ENCODE measurements around the gene SHH. TPM values are rescaled to one million over a fixed set of nuclear protein-coding genes. Genes with fewer than 3 reads are reported as not detected.

The SHH gene
- total and polyA plus RNA-seq, 2 of the 4 experiments (the other 2 are of a cell fraction) = under 0.01 to 0.03 TPM

GRCh38 chr7:155819186-155819585, 6.9 kb upstream of the SHH start:
- Histone ChIP-seq H2AK9ac (replicated peaks; ENCODE audit: low read depth, low read length, poor library complexity) (no peak overlapping the region), H3K36me3 (ENCODE audit: control insufficient read depth, insufficient read depth, low read length) (no peaks in the 10 kb centered on the region), H3K14ac (replicated peaks; ENCODE audit: low read depth, low read length) (no peak overlapping the region), H2BK15ac (ENCODE audit: low read depth, low read length) (no peak overlapping the region), H3K23ac (ENCODE audit: low read depth, low read length) (no peak overlapping the region), H2BK20ac (ENCODE audit: low read depth, low read length) (no peak overlapping the region), H4K20me1 (ENCODE audit: insufficient read depth, low read length) (no peaks in the 10 kb centered on the region), H3K79me1 (ENCODE audit: low read depth in 1 of 2, low read length in 2 of 2) (no peaks in the 10 kb centered on the region), H3K27me3 (ENCODE audit: control insufficient read depth, insufficient read depth, low read length) (peaks cover 7% of the 10 kb centered on the region; the same call in 1 of the 2 replicates), H4K91ac (ENCODE audit: insufficient read depth, low read depth, low read length) (no peak overlapping the region), H2AK5ac (ENCODE audit: low read depth, low read length) (no peak overlapping the region), H2BK5ac (ENCODE audit: low read depth, low read length, poor library complexity, severe bottlenecking) (no peak overlapping the region), H2AFZ (replicated peaks; ENCODE audit: low read length, poor library complexity) (no peak overlapping the region), H3K4me2 (ENCODE audit: low read depth, low read length) (no peak overlapping the region), H2BK120ac (ENCODE audit: low read depth, low read length) (no peak overlapping the region), H4K5ac (ENCODE audit: low read depth, low read length) (no peak overlapping the region), H3K56ac (ENCODE audit: extremely low read depth, insufficient read depth, low read length) (no peak overlapping the region), H3K9ac (ENCODE audit: low read depth, low read length) (no peak overlapping the region), H3K9me1 (ENCODE audit: insufficient read depth, low read length) (no peaks in the 10 kb centered on the region), H3K18ac (ENCODE audit: low read depth, low read length) (no peak overlapping the region), H3K4me1 (ENCODE audit: control insufficient read depth, insufficient read depth, low read length) (no peaks in the 10 kb centered on the region), H4K8ac (ENCODE audit: low read depth in 2 of 2, low read length in 2 of 2) (no peak overlapping the region), H3K4ac (ENCODE audit: low read depth, low read length) (no peak overlapping the region), H3K4me3 (ENCODE audit: insufficient read depth, low read depth, low read length) (no peak overlapping the region), H3K27ac (ENCODE audit: insufficient read depth, low read length) (no peak overlapping the region), H3K9me3 (ENCODE audit: control insufficient read depth, insufficient read depth, low read length) (no peaks in the 10 kb centered on the region)
- no peak for ATAC-seq (ENCODE audit: low read depth)
- in situ Hi-C loops (cut with MboI; ENCODE audit: low sequenced_read_pairs) = loop anchor here (10.0 to 25.0 kb wide), 2 partner anchors 656 to 818 kb away; partner anchors contain the start of gene RNF32
- ChIA-PET POLR2A (ENCODE audit: unreplicated experiment) (no interaction called here), CTCF (no interaction called here)
- BruUV-seq (replicated peaks) = no TSS peak
- 60% methylated on average over 1 of the region's 12 CpGs; no CpG with 5 or more reads in 1 of the 2 experiments for WGBS, 2 experiments (ENCODE audit: extremely low coverage in 2 of 2, insufficient read length in 1 of 2)
- no peak for DNase-seq
- intact Hi-C loops (cut with micrococcal nuclease) = no loop called here
- TF ChIP-seq POLR2A (IDR thresholded peaks at IDR 0.05; ENCODE audit: low read depth, low read length) = no peak
- no peak for TF ChIP-seq USF2 (IDR thresholded peaks at IDR 0.05; ENCODE audit: low read depth, low read length)
- no peak for TF ChIP-seq BHLHE40 (IDR thresholded peaks at IDR 0.05; ENCODE audit: low read depth, low read length)
- TF ChIP-seq CHD1 (IDR thresholded peaks at IDR 0.05; ENCODE audit: low read depth, low read length) = no peak
- TF ChIP-seq ELK1 (IDR thresholded peaks at IDR 0.05; ENCODE audit: borderline replicate concordance, low read depth, low read length) = no peak
- no peak for TF ChIP-seq RFX5 (IDR thresholded peaks at IDR 0.05; ENCODE audit: low read depth, low read length)
- TF ChIP-seq FOS (IDR thresholded peaks at IDR 0.05; ENCODE audit: low read depth, low read length) = no peak
- TF ChIP-seq SMC3 (IDR thresholded peaks at IDR 0.05; ENCODE audit: low read depth, low read length) = no peak
- dilution Hi-C loops (cut with HindIII; ENCODE audit: low sequenced_read_pairs, unreplicated experiment) = no loop called here
